K562 (cell line): ENCODE data around the gene MARS1. TPM values are rescaled to one million over a fixed set of nuclear protein-coding genes. Genes with fewer than 3 reads are reported as not detected.

Experiments
- GATAD2B ChIP-seq: fragments of 450-650 bp; IDR thresholded peaks from 2 replicates; pipeline ENCODE4 v1.6.1; 2017; ENCODE audit warnings: mild to moderate bottlenecking, borderline replicate concordance
- IFI16 ChIP-seq: fragments of 250-450 bp; sonication (Bioruptor Pico); IDR thresholded peaks from 2 replicates; pipeline ENCODE4 v2.1.2; 2022; ENCODE audit warnings: mild to moderate bottlenecking, inconsistent platforms
- MBD2 ChIP-seq: sonication (generic); IDR thresholded peaks from 2 replicates; pipeline ENCODE4 v1.6.1; 2016; ENCODE audit warnings: low read depth, borderline replicate concordance
- NEUROD1 ChIP-seq: fragments of 150-350 bp; IDR thresholded peaks from 2 replicates; pipeline ENCODE4 v1.6.1; 2014; ENCODE audit warnings: borderline replicate concordance, low read length, low read depth; ENCODE audit not compliant: partially characterized antibody
- OTX1 ChIP-seq: fragments of 450-650 bp; formaldehyde crosslinking; IDR thresholded peaks from 2 replicates; pipeline ENCODE4 v1.4.0; 2022; ENCODE audit warnings: mild to moderate bottlenecking
- PHF21A ChIP-seq: fragments of 450-650 bp; IDR thresholded peaks from 2 replicates; pipeline ENCODE4 v1.6.1; 2017; ENCODE audit warnings: low read depth, borderline replicate concordance
- PML ChIP-seq: IDR thresholded peaks from 2 replicates; pipeline ENCODE4 v1.6.1; 2012; ENCODE audit warnings: low read length, inconsistent platforms
- SREBF1 ChIP-seq: fragments of 150-350 bp; IDR thresholded peaks from 2 replicates; pipeline ENCODE4 v1.6.1; 2014; ENCODE audit warnings: antibody characterized with exemption, low read depth, low read length, borderline replicate concordance
- SRSF9 ChIP-seq: fragments of 200-400 bp; formaldehyde crosslinking; IDR thresholded peaks from 2 replicates; pipeline ENCODE4 v1.6.1; 2017; ENCODE audit warnings: low read depth, low read length, borderline replicate concordance
- STAT5B ChIP-seq: fragments of 250-450 bp; sonication (Bioruptor Pico); IDR thresholded peaks from 2 replicates; pipeline ENCODE4 v1.8.0; 2021; ENCODE audit warnings: mild to moderate bottlenecking, inconsistent platforms
- ZFX ChIP-seq: sonication (generic); formaldehyde crosslinking; IDR thresholded peaks from 2 replicates; pipeline ENCODE4 v1.8.0; 2022; ENCODE audit warnings: mild to moderate bottlenecking, missing genetic modification reagents, moderate library complexity
- polyA plus RNA-seq, 8 experiments: library from polyadenylated mRNA; depleted of rRNA in 4 of 8; stranded (reverse) in 5 of 8; unstranded in 3 of 8; fragments of >200 nt; fragmentation: Nextera tagmentation in 2 of 8; fragmentation: Illumina TruSeq in 1 of 8; extraction: Ambion mirVana in 2 of 8; extraction: Trizol in 1 of 8; gene quantifications; 2 replicates each; pipeline versions ENCODE4 v1.2.1 to v1.2.3, GENCODE V29; 2011 to 2014; ENCODE audit warnings: inconsistent platforms in 1 of 8, missing spikeins in 1 of 8
- total RNA-seq, 7 experiments: library from RNA; depleted of rRNA in 6 of 7; stranded (reverse); fragments of >200 nt in 6 of 7; fragmentation: Illumina TruSeq in 2 of 7; extraction: Trizol in 2 of 7; gene quantifications; 2 replicates each; pipeline versions ENCODE4 v1.2.1 to v1.2.3, GENCODE V29; 2011 to 2021; ENCODE audit warnings: low replicate concordance in 1 of 7
- TF ChIP-seq, protein P1 (sequence below), 2 experiments: fragments of 450-650 bp; formaldehyde crosslinking in 1 of 2; IDR thresholded peaks; 2 replicates each; pipeline versions ENCODE4 v1.4.0 to v1.6.1; 2014 to 2020; ENCODE audit warnings: mild to moderate bottlenecking in 2 of 2, borderline replicate concordance in 1 of 2, low read depth in 1 of 2
- TF ChIP-seq, protein P2 (sequence below): fragments of 450-650 bp; IDR thresholded peaks from 2 replicates; pipeline ENCODE4 v1.6.1; 2014; ENCODE audit warnings: low read depth, mild to moderate bottlenecking, moderate library complexity, borderline replicate concordance
- TF ChIP-seq, protein P3 (sequence below): IDR thresholded peaks from 3 replicates; pipeline ENCODE4 v1.6.1; 2011; ENCODE audit warnings: borderline replicate concordance, mild to moderate bottlenecking; ENCODE audit not compliant: insufficient read length, insufficient read depth
- TF ChIP-seq, protein P4 (sequence below): sonication (generic); formaldehyde crosslinking; IDR thresholded peaks from 2 replicates; pipeline ENCODE4 v1.8.0; 2022; ENCODE audit warnings: mild to moderate bottlenecking, low read depth, missing genetic modification reagents

Gene MARS1
- total and polyA plus RNA-seq, 9 of the 15 experiments (the other 6 are each of a cell fraction or from before 2014, with no cell fraction given): 117 to 382 (median 220) TPM

DNA sequence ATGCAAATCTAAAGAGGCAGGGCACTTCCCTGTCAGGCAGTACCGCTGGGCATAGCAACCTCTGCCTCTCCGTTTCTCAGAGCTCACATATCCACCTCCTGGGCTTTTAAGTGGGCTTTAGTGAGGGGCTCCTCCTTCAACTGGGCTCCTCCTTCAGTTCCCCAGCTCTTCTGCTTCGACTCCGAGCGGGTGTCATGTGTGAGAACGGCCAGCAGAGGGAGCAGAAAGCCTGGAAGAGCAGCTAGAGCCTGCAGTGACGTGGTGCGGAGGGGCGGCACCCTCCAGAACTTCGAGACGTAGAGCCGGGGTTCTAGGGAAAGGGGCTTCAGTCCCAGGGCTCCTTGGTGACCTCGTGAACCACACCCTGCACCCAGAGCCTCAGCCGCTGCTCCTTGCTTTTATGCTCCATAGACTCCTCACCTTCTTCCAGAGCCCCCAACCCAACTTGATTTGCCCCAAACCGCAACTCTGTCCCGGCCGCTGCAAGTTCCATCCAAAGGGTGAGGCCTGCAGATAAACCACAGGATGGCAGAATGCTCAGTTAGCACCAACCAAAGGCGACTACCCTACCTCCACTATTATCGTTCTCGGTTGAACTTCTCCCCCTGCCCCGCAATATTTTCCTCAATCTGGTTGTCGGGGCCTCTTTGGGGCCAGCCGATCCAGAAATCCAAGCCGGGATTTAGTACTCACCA is 28.7 kb upstream of the MARS1 start (continued):
- TF ChIP-seq, protein P1, sequence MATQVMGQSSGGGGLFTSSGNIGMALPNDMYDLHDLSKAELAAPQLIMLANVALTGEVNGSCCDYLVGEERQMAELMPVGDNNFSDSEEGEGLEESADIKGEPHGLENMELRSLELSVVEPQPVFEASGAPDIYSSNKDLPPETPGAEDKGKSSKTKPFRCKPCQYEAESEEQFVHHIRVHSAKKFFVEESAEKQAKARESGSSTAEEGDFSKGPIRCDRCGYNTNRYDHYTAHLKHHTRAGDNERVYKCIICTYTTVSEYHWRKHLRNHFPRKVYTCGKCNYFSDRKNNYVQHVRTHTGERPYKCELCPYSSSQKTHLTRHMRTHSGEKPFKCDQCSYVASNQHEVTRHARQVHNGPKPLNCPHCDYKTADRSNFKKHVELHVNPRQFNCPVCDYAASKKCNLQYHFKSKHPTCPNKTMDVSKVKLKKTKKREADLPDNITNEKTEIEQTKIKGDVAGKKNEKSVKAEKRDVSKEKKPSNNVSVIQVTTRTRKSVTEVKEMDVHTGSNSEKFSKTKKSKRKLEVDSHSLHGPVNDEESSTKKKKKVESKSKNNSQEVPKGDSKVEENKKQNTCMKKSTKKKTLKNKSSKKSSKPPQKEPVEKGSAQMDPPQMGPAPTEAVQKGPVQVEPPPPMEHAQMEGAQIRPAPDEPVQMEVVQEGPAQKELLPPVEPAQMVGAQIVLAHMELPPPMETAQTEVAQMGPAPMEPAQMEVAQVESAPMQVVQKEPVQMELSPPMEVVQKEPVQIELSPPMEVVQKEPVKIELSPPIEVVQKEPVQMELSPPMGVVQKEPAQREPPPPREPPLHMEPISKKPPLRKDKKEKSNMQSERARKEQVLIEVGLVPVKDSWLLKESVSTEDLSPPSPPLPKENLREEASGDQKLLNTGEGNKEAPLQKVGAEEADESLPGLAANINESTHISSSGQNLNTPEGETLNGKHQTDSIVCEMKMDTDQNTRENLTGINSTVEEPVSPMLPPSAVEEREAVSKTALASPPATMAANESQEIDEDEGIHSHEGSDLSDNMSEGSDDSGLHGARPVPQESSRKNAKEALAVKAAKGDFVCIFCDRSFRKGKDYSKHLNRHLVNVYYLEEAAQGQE (IDR thresholded peaks at IDR 0.05; ENCODE audit: borderline replicate concordance): peak; percentile 67; the same call in 1 of the 2 replicates
- TF ChIP-seq, protein P1 (CRISPR knock-in tag; IDR thresholded peaks at IDR 0.05; ENCODE audit: low read depth): 0 out of 2 replicates have a peak, but pooled peaks have one; percentile 17
- TF ChIP-seq GATAD2B (peak; percentile 33; the same call in 1 of the 2 replicates), MBD2 (peak; percentile 39; the same call in 1 of the 2 replicates), SREBF1 (no peak), OTX1 (CRISPR knock-in tag) (no peak), SRSF9 (no peak), IFI16 (no peak), NEUROD1 (peak; percentile 96), ZFX (peak; percentile 45; the same call in 1 of the 2 replicates), PHF21A (no peak), PML (no peak; the same call in 1 of the 2 replicates), STAT5B (CRISPR knock-in tag) (no peak)
- TF ChIP-seq, protein P2, sequence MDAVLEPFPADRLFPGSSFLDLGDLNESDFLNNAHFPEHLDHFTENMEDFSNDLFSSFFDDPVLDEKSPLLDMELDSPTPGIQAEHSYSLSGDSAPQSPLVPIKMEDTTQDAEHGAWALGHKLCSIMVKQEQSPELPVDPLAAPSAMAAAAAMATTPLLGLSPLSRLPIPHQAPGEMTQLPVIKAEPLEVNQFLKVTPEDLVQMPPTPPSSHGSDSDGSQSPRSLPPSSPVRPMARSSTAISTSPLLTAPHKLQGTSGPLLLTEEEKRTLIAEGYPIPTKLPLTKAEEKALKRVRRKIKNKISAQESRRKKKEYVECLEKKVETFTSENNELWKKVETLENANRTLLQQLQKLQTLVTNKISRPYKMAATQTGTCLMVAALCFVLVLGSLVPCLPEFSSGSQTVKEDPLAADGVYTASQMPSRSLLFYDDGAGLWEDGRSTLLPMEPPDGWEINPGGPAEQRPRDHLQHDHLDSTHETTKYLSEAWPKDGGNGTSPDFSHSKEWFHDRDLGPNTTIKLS: peak; percentile 75; the same call in 1 of the 2 replicates
- TF ChIP-seq, protein P3, sequence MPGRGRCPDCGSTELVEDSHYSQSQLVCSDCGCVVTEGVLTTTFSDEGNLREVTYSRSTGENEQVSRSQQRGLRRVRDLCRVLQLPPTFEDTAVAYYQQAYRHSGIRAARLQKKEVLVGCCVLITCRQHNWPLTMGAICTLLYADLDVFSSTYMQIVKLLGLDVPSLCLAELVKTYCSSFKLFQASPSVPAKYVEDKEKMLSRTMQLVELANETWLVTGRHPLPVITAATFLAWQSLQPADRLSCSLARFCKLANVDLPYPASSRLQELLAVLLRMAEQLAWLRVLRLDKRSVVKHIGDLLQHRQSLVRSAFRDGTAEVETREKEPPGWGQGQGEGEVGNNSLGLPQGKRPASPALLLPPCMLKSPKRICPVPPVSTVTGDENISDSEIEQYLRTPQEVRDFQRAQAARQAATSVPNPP: no peak
- TF ChIP-seq, protein P4, sequence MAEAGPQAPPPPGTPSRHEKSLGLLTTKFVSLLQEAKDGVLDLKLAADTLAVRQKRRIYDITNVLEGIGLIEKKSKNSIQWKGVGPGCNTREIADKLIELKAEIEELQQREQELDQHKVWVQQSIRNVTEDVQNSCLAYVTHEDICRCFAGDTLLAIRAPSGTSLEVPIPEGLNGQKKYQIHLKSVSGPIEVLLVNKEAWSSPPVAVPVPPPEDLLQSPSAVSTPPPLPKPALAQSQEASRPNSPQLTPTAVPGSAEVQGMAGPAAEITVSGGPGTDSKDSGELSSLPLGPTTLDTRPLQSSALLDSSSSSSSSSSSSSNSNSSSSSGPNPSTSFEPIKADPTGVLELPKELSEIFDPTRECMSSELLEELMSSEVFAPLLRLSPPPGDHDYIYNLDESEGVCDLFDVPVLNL (CRISPR knock-in tag): peak; percentile 58; the same call in 1 of the 2 replicates
